DND-41 (cell line): ENCODE data around the gene CERK.

ENCODE experiments used
- CTCF ChIP-seq: IDR thresholded peaks from 2 replicates; pipeline ENCODE4 v1.5.1; 2012; ENCODE audit warnings: borderline replicate concordance, low read length, moderate library complexity, mild to moderate bottlenecking; ENCODE audit not compliant: poor library complexity, severe bottlenecking; ENCODE audit errors: extremely low read depth
- EZH2 ChIP-seq: IDR thresholded peaks from 3 replicates; pipeline ENCODE4 v1.6.1; 2012; ENCODE audit warnings: borderline replicate concordance, low read depth, mild to moderate bottlenecking, moderate library complexity, low read length, inconsistent platforms; ENCODE audit not compliant: severe bottlenecking

GRCh38 chr22:46754826-46755225 lies 16.8 kb upstream of the CERK start:
- TF ChIP-seq CTCF, result no peak
- TF ChIP-seq EZH2, result no peak
